Uterus (tissue), 2 donors: Measurements from ENCODE around the gene WDR75.

Experiments used
- CTCF ChIP-seq, 4 experiments: fragments of 200-600 bp in 2 of 4; fragments of 450-650 bp in 2 of 4; sonication (generic) in 2 of 4; IDR thresholded peaks; one replicate each; pipeline ENCODE4 v1.5.1; 2016 to 2019; ENCODE audit warnings: antibody characterized with exemption in 4 of 4, mild to moderate bottlenecking in 2 of 4, moderate library complexity in 1 of 4
- POLR2A ChIP-seq, 2 donors: fragments of 450-650 bp; IDR thresholded peaks; one replicate each; pipeline ENCODE4 v1.6.1; 2016; ENCODE audit warnings: antibody characterized with exemption in 2 of 2, mild to moderate bottlenecking in 1 of 2, moderate library complexity in 1 of 2

DNA sequence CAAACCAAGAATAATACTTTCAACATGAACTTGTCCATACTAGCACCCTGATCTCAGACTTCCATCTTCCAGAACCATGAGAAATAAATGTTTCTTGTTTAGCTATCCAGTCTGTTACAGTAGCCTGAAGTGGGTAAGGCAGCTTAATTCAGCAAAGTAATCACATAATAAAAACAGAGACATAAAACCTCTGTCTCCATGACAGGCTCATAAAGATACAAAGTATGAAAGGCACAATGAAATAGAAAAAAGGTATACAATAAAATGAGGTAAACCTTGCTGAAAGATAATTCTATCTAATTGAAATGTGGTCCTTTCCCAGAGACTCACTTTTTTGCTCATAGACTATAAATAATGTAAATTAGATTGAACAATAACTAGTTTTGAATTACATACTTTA, 46.7 kb upstream of the WDR75 start:
- TF ChIP-seq CTCF (IDR thresholded peaks at IDR 0.05): no peak
- no peak for TF ChIP-seq POLR2A (IDR thresholded peaks at IDR 0.05)
